ENCODE results near the gene IL22RA2.
A peak's percentile ranks its signal among the peaks of the same experiment; 100 is the strongest.

Gene IL22RA2

DNA sequence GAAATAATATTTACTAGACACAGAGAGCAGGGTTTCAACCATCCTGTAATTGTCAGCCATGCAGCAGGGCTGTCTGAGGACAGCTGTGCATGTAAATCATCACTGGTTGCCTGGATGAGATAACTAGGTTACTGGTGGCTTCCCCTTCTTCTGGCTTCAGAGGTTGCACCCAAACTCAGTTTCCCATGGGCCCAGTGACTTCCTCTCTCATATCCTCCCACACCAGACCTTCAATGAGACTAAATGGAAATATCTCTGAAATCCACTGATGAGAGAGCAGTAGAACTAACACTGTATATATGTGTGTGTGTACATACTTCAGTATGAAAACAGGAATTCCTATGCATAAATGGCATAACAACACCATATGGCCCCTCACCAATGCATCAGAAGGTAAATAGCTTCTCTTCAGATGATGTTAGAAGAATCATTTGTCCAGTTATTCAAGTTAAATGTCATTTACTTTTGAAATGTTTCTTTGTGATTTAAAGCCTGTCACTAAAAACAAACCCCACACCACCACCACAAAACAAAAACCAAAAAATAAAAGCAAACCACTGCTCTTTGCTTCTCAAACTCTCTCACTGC lies 77.7 kb downstream of the IL22RA2 start:
- no peak for DNase-seq (ENCODE audit: low read depth)

DNA sequence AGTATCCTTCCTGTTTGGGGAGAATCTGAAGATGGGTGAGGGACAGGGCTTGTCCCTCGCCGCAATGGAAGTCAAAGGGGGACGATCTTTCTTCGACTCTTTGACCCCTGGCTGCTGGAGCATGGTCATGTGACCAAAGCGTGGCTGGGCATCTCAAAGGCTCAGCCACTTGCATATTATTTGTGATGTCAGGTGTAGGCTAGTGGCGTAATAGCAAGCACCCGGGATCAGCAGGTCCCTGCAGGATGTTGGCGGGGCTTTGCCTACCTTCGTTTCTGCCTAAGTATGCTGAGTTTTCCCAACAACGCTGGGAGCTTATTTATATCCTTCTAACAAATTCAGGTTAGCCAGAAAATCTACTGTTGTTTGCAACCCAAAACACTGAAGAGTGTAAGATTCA lies 78.4 kb downstream of the IL22RA2 start:
- no peak for DNase-seq (ENCODE audit: low read depth)

DNA sequence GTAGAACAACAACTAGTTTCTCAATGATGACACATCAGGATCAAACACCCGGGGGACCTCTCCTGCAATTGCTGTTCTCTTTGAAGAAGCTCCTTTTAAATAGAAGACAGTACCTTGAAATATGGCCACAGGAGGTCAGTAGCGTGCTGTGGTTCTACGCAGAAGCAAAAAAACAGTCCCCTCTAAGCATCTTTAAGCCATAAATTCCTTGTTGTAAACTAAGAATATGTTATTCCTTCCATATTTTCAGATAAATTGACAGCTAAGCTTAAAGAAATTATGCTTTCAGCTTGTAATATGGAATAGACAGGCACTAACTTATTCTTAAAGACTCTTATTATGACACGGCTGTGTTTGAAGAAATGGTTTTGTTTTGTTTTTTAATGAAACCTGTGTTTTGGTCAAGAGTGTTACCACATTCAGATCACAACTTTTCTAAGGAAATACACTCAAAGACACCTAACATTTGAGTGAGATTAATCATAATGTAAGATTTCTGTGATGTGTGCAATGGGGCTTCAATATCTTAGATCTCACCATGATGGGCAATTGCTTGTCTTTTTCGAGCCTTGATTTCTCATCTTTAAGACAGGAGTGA lies 78.9 kb downstream of the IL22RA2 start:
- peak; percentile 18 for DNase-seq (ENCODE audit: low read depth)

Measured in activated T-helper 9 cell treated with anti-CD3 and anti-CD28 coated beads, Interleukin-2, amount 50 U/mL, for 16 hours (primary cell).